Left forelimb (tissue), 1 donor: Measurements from ENCODE around the gene EPHB2.

Source experiments
- DNase-seq: peaks from one replicate; pipeline ENCODE4 v3.0.0-alpha.2; 2018; ENCODE audit warnings: low spot score

Gene EPHB2

DNA sequence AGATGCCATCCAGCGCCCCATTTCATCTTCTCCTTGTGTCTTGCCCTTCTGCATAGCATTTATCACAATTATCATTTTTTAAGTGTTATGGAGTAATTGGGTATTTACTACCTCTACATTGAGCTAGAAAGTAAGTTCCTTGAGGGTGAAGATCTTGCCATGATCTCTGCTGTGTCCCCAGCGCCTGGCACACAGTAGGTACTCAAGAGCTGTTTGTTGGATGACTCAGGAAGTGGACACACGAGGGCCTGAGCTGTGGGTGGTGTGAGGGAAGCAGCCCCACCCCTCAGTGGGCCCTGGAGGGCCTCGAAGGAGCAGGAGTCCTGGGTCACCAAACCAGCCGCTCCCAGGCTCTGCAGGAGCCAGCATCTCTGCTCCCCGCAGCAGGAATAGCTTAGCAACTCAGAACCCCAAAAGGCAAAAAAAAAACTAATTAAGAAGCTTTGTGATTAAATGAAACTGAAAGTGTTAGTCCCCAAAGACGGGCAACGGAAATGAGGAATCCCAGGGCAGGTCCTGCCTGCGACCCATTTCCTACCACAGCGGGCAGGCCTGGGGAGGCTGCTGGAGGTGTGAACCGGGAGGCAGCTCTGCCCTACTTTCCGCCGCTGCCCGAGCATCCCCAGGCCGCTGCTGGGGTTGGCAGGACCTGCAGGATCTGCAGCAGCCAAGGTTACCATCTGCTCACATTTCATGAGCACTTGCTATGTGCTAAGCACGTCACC is 174.3 kb downstream of the EPHB2 start:
- no peak for DNase-seq

DNA sequence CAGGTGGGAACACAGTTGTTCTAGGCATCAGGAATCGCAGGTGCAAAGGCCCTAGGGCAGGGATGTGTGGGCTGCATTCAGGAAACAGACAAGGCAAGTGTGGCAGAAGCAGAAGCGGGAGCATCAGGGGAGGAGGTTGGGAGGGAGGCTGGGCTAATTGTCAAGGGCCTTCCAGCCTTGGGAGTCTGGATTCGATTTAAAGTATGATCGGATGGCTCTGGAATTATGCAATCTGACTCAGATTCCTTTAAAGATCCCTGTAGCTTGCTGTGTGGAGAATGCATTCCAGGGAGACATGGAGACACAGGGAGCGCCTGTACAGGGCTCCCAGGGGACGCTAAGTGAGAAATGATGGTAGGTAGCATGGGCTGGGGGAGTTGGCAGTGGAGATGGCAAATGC is 175.6 kb downstream of the EPHB2 start:
- DNase-seq, result no peak

DNA sequence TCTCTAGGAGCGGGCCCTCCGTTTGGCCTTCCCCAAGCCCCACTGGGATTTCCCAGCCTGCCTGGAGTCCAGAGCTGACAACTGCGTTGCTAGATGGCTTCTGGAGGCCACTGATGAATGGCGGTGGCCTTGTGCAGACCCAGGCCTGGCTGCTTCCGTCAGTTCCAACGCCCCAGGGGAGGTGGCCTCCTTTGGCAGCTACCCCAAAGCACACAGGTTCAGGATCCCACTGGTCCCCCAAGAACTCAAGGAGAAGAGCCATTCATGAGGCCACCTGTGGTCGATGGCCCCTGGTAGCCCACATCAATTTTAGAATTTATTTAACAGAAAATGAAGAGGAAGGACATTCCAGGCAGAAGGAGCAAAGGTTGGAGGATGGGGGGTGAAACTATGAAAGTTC is 176.9 kb downstream of the EPHB2 start:
- no peak for DNase-seq

DNA sequence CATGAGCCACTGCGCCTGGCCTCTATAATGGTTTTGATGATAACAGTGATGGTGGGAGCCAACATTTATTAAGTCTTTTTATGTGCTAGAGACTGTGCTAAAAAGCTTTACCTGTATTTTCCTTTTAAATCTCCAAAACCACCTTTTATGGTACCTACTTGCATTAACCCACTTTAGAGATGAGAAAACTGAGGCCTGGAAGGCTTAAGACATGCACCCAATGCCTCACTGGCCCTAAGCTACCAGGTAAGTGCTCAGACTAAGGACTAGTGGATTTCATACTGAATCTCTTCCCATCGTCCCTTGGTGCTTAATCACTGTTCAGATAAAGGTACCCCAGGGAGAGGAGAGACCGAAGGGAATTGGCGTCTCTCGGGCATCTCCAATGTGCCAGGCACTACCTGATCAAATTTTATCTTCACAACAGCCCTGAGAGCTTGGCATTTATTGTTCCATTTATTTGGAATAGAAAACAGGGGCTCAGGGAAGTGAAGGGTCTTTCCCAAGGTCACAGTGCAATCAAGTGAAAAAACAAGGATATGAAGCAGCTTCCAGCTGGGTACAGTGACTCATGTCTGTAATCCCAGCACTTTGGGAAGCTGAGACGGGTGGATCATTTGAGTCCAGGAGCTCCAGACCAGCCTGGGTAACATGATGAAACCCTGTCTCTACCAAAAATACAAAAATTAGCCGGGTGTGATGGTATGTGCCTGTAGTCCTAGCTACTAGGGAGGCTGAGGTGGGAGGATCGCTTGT is 177.9 kb downstream of the EPHB2 start:
- DNase-seq, result no peak

DNA sequence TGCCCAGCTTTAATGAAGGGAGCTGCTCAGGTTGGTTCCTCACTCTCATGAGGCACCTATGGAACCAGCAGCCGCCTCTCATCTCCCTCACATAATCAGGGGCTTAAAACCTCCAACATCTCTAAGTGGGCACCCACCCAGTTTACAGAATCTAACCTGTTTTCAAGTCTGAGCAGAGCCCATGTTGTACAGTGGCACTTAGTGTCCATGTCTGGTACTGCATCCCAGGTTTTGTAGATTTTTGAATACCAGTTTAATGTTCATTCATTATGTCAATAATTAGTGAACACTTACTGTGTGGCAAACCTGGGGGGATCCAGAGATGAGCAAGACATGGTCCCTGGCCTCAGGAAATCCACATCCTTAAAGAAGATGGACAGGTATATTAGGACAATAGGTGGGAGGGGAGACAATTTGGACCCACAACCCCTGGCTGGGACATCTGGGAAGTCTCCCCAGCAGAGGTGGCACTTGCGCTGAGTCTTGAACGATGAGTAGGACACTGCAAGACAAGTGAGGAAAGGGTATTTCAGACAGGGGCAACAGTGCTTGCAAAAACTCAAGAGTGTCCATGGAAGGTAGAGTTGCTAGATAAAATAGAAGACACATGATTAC is 178.7 kb downstream of the EPHB2 start:
- DNase-seq, result no peak

DNA sequence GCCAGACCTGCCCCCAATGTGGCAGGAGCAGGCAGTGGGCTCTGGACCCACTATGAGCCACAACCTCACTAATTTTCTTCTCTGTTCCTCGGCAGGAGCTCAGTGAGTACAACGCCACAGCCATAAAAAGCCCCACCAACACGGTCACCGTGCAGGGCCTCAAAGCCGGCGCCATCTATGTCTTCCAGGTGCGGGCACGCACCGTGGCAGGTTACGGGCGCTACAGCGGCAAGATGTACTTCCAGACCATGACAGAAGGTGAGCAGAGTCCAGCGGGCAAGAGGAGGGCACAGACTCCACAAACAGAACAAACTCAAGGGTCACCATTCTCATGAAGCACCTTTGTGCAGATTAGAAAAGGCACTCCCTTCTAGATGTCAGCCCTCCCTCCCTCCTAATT is 182.2 kb downstream of the EPHB2 start:
- no peak for DNase-seq

DNA sequence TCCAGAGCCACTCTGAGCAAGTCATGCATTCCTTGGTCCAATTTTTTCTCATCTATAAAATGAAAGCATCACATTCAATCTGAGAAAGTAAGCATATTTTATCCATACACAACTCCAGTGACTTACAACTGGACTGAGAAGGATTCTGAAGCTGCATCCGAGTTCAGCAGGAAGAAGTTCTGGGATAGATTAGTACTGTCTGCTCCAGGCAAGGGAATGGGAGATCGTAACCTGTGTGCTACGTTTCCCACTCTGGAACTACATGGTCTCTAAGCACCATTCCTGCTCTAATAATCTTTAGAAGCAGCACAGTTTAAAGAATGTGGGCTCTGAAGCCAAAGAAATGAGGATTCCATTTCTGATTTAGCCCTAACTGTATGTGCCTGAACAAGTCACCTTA is 182.7 kb downstream of the EPHB2 start:
- no peak for DNase-seq

DNA sequence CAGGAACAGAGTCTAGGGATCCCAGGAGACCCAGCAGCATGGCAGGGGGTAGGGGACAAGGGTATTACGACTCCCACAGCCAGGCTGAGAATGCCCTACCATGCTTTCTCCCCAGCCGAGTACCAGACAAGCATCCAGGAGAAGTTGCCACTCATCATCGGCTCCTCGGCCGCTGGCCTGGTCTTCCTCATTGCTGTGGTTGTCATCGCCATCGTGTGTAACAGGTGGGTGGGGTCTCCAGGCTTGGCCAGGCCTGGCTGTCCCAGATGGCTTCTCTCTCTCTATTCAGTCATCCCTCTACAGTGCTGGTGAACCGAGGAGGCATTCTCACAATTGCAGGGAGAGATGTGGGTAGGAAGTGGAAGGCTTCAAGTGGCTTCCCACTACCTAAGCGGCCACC is 184.7 kb downstream of the EPHB2 start:
- no peak for DNase-seq

DNA sequence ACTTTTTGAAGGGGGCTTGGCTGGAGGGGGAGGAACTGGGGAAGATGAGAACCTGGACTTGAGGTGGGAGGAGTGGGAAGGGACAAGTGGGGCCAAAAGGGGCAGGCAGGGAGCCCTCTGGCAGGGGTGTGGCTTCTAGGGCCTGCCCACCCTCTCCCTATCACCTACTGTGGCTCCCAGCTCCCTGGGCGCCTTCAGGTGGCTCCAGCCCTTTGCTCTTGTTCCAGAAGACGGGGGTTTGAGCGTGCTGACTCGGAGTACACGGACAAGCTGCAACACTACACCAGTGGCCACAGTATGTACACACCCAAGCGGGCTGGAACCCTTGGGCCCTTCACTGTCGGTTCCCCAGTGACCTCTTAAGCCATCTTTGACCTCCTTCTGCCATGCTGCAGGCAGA is 185.5 kb downstream of the EPHB2 start:
- no peak for DNase-seq

DNA sequence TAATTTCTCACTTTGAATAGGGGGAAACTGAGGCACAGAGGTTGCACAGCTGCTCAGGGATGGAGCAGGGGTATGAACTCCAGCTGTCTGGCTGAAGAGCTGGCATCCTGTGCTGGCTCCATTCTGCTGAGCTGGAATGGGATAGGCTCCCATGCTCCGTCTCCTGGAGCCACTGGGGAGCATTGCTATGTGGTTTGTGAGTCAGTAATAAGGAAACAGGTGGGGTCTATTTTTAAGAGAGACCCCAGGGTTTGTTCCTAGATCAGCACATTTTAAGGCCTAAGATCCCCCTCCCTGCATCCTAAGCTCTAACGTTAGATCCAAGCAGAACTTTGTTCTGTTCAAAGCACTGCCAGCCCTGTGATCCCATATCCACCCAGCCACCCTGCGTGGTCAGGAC is 189.8 kb downstream of the EPHB2 start:
- no peak for DNase-seq

DNA sequence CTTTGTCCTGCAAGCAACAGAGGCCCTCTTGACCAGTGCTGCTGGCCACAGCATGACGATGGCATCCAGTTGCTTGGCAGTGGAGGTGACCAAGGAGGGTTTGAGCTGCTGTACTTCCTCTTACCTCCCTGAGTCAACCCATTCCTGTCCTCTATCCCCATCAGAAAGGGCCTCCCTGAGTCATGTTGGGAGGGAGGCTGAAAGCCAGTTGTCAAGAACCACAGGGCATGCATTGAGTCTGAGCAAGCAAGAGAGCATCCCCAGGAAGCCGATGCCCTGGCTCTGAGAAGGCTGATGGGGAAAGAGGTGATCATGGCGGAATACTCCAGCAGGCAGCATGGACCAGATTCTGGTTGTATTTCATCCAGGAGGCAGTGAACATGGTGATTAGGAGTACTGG is 192.5 kb downstream of the EPHB2 start:
- DNase-seq, result no peak

DNA sequence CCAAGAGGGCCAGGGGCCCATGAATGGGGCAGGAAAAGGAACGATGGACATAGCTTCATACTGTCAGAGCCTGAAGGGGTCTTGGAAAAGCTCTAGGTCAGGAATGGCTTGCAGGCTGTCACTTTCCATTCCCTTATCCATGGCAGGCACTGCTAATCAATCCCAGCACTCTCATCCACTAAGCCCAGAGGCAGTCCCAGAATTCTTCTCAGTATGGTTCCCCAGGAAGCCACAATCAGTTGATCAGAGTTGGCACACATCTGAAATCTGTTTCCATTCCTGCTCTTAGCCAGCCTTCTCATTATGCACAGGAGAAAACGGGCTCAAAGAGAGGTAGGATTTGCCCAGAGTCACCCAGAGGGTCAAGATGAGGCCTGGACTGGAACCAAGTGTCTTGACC is 196.3 kb downstream of the EPHB2 start:
- no peak for DNase-seq

DNA sequence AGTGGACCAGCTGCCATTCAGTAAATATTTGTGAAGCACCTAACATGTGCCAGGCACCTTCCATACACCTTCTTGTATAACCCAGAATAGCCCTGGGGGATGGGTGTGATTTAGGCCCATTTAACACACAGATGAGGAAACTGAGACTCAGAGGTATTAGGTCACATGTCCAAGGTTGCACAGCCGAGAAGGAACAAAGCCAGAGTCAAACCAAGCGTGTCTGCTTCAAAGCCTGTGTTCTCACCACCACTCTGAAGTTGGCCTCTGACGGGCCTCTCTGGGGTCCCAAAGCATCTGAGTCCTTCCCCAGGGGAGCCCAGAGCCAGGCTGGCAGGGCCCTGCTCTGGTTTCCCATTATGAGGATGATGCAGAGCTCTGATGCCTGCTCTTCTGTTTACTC is 196.9 kb downstream of the EPHB2 start:
- no peak for DNase-seq

DNA sequence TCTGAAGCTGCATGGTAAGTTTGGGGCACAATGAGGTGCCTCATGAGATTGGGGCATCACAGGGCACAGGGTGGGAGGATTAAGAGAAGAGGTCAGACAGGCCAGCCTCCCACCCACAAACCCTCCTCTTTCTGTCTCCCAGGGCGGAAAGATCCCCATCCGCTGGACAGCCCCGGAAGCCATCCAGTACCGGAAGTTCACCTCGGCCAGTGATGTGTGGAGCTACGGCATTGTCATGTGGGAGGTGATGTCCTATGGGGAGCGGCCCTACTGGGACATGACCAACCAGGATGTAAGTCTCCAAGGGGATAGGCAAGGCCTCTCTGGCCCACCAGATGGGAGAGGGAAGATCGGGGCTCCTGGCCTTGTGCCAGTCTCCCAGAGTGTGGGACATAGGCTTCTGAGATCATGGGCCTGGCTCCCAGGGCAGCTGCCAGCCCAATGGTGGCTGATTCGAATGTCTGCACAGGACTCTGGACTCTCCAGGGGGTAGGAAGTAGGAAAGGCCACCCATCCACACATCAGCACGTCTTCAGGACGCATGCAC is 198.3 kb downstream of the EPHB2 start:
- no peak for DNase-seq

DNA sequence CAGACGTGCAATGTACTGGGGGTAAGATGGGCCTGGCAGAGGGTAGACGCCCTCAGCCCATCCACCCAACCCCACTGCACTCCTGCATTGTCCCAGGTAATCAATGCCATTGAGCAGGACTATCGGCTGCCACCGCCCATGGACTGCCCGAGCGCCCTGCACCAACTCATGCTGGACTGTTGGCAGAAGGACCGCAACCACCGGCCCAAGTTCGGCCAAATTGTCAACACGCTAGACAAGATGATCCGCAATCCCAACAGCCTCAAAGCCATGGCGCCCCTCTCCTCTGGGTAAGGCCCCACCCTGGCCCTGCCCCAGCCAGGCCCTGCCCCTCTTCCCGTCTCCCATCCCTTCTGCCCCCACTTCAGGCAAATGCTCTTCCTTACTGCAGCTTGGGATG is 199.6 kb downstream of the EPHB2 start:
- DNase-seq, result no peak

DNA sequence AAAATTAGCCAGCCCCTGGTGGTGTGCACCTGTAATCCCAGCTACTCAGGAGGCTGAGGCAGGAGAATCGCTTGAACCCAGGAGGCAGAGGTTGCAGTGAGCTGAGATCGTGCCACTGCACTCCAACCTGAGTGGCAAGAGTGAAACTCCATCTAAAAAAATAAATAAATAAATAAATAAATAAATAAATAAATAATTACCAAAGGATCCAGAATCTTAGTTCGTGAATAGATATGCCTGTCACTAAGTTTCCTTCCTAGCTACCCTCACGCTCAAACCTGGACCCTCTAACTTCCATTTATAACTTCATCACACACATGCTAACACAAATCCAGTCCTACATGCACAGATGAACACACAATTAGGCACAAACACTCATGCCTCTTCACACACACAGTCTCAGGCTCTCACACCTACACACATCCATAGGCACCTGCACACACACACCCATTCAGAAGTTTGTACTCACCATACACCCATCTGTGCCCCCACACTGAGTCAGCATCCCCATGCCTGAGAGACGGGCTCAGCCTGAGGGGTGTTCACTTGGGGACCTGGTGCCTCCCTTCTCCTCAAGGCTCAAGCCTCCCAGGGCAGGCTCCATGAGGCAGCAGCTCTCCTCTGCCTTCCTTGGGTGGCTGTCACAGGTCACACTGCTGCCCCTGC is 200.5 kb downstream of the EPHB2 start:
- DNase-seq, result no peak

DNA sequence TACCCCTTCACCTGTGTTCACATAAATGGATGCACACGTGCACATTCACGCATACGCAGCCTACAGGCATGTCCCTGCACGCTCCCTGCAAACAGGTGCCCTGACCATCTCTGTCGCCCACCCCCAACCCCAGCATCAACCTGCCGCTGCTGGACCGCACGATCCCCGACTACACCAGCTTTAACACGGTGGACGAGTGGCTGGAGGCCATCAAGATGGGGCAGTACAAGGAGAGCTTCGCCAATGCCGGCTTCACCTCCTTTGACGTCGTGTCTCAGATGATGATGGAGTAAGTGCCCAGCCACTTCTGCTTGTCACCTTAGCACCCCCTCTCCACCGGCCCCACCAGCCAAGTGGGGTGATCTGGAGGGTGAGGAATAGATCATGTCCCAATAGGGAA is 201.7 kb downstream of the EPHB2 start:
- no peak for DNase-seq

DNA sequence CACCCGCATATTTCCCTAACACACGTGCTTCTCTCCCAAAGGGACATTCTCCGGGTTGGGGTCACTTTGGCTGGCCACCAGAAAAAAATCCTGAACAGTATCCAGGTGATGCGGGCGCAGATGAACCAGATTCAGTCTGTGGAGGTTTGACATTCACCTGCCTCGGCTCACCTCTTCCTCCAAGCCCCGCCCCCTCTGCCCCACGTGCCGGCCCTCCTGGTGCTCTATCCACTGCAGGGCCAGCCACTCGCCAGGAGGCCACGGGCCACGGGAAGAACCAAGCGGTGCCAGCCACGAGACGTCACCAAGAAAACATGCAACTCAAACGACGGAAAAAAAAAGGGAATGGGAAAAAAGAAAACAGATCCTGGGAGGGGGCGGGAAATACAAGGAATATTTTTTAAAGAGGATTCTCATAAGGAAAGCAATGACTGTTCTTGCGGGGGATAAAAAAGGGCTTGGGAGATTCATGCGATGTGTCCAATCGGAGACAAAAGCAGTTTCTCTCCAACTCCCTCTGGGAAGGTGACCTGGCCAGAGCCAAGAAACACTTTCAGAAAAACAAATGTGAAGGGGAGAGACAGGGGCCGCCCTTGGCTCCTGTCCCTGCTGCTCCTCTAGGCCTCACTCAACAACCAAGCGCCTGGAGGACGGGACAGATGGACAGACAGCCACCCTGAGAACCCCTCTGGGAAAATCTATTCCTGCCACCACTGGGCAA is 202.9 kb downstream of the EPHB2 start:
- DNase-seq, result no peak

DNA sequence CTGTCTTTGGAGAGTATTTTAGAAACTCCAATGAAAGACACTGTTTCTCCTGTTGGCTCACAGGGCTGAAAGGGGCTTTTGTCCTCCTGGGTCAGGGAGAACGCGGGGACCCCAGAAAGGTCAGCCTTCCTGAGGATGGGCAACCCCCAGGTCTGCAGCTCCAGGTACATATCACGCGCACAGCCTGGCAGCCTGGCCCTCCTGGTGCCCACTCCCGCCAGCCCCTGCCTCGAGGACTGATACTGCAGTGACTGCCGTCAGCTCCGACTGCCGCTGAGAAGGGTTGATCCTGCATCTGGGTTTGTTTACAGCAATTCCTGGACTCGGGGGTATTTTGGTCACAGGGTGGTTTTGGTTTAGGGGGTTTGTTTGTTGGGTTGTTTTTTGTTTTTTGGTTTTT is 203.5 kb downstream of the EPHB2 start:
- no peak for DNase-seq

DNA sequence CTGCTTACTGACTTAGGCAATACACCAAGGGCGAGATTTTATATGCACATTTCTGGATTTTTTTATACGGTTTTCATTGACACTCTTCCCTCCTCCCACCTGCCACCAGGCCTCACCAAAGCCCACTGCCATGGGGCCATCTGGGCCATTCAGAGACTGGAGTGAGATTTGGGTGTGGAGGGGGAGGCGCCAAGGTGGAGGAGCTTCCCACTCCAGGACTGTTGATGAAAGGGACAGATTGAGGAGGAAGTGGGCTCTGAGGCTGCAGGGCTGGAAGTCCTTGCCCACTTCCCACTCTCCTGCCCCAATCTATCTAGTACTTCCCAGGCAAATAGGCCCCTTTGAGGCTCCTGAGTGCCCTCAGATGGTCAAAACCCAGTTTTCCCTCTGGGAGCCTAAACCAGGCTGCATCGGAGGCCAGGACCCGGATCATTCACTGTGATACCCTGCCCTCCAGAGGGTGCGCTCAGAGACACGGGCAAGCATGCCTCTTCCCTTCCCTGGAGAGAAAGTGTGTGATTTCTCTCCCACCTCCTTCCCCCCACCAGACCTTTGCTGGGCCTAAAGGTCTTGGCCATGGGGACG is 204.1 kb downstream of the EPHB2 start:
- no peak for DNase-seq

DNA sequence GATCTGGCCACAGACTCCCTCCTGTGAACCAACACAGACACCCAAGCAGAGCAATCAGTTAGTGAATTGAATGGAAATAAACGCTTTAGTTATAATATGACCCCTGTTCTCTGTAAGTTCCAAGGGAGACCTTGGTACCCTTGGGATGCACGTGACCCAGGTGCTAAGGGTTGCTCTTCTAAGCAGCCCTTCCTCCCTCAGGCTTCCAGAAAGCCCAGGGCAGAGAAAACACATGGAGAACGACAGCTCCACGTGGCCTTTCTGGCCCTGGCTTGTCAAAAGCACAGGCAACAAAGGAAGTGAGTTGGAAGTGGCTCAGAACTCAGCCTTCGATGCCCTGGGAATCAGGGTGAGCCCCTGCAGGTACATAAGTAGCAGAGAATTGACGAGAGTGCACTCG is 204.6 kb downstream of the EPHB2 start:
- DNase-seq, result no peak
